GM19463 (cell line): ENCODE data around the gene SPATC1L.

Experiments
- ATAC-seq: cut with Tn5 transposase; IDR thresholded peaks from one replicate; pipeline ENCODE4 v1.9.1; 2021; ENCODE audit warnings: mild to moderate bottlenecking, moderate library complexity; ENCODE audit not compliant: unreplicated experiment

The SPATC1L gene

DNA sequence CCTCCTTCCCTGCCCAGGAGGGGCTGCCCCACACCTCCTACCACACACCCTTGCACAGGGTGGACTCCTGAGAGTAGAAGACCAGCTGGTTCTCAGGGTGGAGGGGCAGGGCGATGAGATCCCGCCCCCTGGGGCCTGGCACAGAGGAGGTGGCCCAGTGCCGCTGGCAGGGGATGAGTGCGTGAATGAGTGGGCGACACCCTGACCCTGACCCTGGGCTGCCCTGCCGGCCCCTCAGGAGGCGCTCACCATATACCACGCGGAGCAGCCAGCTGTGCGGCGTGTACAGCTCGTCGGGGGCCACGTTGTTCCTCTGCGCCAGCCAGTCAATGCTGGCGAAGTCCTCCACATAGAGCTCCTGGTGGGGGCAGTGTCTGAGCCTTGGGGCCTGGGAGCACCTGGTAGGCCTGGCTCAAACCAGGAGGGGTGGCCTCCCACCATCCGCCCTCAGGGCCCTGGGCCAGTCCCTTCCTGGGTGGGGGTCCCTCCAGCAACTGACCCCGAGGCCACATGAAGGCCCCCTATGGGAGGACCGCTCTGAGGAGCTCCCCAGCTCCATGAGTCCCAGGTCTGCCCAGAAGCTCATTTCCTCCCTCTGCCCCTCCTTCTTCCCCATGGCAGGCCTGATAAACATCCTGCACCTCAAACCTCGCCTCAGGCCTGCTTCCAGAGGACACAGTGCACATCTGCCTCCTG, 31.3 kb upstream of the SPATC1L start:
- no peak for ATAC-seq

DNA sequence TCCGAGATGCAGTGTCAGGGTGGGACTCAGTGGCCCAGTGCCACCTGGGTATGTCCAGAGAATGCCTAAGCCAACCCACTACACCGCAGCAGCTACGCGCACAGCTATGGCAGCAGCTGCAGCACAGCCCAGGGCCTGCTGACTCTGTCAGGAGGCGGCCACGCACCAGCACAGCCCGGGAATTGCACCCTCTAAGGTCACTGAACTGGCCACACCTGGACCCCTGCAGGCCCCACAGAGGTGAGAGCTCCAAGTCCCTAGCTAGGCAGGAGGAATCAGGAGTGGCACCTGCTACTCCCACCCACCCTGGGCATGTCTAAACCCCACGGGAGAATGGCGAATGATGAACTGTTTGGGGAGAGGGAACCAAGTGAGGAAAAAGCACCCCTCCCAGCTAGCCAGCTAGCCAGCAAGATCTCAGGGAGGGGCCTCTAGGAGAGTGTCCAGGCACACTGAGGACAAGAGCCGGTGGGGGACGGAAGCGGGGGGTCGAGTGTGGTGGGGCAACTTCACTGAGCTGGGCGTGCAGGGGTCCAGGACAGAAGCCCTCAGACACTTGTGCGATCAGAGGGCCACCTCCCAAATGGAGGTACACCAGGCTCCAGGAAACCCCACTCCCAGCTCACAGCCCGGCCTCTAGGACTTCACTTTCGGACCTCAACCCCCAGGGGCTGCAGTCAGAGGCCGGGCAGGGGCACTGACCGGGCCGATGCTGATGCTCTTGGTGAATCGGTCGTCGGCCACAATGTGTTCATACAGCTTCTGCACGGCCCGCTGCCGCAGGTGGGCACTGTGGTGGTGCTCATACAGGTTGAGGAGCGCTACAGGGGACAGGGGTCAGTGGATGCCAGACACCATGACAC, 30.4 kb upstream of the SPATC1L start:
- no peak for ATAC-seq

DNA sequence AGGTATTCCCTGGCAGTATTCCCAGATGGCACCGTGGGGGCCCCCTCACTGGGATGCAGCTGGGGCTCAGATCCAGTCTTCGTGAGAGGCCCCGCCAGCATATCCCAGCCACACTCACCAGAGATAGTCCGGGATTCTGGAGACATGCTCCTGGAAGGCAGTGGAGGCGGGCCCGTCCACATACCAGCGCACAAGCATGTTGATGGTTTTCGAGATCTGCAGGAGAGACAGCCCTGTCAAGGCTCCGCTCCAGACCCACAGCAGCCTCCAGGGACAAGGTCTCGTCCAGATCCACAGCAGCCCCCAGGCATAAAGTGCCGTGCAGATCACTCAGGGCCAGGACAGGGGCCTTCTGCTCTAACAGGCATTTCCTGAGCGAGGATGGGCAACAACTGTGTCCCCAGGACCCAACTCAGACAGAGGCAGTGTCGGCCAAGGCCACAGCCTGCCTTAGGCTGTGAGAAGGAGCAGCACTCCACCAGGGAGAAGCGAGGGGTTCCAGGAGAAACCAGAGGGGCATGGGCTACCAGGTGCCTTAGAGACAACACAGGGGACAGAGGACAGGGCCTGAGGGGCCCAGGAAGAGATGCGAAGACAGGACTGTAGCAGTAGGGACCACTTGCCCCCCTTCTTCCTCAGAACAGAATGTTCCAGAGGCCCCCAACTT, 29.5 kb upstream of the SPATC1L start:
- no peak for ATAC-seq

DNA sequence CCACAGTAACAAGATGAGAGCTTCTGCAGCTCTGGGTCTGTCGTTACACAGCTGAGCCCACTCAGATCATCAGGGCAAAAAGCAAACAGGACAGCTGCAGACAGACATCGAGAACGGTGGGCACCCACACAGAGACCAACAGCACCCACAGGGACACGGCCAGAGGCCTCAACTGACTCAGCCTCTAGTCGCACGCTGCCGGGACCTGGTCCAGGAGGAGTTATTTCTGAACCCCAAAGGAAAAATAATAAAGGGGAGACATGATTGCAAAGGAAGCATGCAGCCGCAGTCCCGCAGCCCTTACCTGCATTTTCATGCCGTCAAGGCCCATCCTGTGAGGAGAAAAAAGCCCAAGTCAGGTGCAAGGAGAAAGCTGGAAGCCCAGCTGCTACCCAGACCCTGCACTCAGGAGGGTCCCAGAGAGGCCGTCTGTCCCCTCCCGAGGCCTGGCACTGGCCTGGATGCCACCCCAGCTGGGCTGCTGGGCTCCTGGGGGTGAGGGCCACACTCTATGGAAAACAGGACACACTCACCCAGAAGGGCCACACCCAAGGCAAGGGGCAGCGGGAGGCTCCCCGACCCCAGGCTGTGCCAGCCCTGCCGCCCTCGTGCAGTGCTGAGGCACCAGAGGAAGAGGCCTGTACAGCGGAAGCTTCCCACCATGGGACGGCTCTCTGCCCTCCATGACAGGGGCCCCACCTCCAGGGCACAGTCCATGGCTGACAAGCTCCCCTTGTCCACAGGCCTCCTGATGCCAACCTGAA, 28.6 kb upstream of the SPATC1L start:
- ATAC-seq = no peak

DNA sequence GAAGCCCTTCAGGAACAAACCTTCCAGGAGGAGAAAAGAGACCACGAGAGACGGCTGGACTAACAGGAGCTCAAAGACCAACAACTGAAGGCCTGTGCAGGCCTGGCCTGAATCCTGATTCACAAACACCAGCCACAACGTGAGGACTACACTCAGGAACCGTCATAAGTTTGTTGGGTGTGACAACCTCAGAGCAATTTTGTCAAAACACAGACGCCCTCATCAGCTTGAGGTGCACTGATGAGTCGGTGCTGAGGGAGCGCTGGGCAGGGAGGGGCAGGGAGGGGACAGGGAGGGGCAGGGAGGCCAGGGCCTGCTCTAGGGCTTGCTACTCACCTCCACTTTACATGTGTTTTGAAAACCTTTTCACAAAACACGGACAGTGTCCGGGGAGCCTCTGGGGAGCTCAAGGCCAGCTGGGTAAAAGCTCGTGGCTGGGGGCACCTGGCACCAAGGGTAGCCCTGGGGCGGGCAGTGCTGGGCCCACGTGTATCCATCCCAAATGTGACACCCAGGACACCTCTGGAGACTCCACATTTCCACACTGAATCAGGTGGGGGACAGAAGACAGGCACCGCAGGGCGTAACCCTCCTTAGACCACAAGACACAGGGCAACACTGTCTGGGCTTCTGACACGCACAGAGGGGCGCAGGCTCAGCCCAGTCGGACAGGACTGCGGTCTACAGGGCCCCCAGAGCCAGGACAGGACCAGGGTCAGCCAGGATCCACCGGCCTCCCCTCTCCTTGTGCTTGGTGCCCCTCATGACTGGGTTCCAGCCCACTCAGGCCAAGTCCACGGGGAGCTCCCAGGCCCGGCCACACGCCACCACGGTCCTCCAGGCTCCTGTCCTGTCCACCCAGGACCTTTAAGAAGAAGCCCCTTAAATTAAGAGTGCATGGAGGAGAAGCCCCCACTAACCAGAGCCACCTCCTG, 27.8 kb upstream of the SPATC1L start:
- no peak for ATAC-seq

- ATAC-seq = no peak
Observed at GRCh38 chr21:46211376-46211775, 27.1 kb upstream of the SPATC1L start.

- no peak for ATAC-seq
Observed at GRCh38 chr21:46210378-46211136, 26.3 kb upstream of the SPATC1L start.

GRCh38 chr21:46208761-46209721, 24.8 kb upstream of the SPATC1L start:
- ATAC-seq = no peak

DNA sequence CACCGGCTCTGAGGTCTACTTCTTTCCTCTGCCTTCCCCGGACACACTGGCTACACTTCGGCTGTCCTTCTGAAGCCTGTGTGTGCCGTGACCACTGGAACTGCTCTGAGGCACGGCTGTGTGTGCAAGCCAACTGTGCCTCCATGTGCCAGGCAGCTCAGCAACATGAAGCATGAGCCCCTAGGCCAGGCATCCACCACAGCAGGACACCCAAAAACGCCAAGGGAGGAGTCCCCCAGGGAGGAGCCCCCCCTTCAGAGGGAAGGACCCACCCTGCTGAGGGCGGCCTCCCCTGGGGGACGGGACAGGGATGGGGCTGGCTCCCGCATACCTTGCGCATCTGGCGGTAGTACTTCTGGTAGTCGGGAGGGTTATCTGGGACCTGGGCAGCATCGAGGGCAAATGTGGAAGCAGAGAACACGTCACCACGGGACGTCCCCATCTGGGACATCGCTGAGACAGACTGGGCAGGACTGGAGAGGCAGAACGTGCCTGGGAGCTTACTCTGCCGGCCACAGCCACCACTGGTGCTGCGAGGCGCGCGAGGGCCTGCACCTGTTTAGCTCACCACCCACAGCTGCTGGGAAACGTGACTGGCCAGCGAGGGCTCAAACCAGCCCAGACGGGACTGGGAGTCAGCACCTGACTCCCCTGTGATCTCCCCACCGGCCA, 23.8 kb upstream of the SPATC1L start:
- ATAC-seq = no peak

DNA sequence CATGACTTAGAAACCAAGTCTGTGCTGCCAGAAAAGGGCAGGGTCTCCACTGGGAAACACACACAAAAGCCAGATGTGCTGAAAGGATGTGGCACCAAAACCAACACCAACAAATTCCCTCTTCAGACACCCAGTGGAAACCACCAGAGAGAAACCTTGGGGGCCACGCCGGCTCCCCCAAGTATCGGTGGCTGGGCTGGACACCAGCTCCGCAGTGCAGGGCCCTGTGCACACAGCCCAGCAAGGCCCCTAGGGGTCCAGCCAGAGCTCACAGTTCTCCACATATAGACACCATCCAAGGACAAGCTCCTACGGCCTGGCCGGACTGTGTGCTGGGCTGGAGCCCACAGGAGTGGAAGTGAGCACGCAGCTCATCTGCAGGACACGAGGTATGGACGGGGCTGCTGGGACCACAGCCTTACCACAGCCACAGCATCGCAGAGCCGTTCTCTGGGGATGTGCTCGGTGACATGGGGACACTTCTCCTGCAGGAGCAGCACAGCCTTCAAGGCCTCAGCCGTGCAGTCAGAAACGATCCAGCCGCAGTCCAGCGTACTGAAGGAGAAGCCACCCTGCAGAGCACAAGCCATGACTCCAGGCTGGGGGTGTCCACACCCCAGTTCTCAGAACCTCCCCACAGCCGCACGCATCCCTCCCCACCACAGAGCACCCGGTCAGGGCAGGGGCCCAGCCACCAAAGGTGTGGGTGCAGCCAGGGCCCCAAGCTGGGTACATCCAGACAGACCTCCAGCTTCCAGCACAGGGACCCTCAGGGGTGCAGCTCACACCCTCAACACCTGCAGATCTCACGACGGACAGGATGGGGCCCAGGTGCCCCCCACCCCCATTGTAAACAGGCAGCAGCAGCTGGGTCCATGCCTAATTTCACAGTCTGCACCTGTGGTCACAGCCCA, 23.0 kb upstream of the SPATC1L start:
- no peak for ATAC-seq

DNA sequence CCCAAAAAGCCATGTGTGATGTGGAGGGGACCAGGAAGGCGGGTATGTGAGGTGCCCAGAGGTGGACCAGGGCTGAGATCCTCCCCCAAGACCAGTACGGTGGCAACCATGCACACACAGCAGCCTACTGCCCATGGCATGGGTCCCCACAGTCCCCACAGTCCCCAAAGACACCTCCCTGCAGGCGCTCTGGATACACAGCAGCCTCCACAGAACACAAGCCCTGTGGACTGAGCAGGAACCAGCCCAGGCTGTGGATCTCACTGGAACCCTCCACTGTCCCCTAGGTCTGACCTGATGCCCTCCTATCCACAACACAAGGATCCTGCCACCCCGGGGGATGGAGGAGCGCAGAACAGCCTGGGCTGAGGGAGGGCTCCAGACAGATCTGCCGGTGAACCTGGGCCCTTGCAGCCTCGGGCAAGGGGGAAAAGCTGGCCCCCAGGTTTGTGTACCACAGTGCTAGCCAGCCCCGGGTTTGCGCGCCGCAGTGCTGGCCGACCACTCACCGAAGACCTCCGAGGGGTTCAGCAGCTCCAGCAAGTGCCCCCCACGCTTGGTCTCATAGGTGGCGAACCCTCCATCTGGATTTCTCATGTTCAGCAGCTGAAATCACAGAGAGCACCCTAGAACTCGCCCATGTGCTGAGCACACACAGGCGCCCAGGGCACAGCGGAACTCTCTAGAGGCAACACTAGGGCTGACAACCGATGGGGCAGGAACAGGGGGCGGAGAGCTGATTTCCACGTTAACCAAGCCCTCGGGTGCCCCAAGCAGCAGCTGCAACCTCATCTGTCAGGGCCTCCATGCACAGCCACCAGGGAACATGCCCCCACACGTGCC, 22.1 kb upstream of the SPATC1L start:
- ATAC-seq = no peak

DNA sequence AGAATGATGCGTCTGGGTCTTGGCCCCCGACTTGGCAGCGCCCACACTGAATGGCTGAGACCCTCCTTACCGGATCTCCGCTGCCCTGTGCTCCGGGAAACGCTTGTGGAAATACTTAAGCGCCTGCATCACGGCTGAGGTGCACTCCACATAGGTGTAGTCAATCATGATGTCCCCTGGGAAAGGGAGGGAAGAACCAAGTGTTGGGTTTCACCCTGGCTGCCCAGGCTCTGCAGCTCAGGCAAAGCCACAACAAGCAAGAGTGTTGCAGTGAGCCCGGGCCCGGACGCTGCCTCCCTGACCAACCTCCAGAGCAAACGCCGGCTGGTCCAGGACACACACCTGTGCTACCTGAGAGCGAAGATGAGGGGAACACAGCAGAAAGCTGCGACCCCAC, 21.5 kb upstream of the SPATC1L start:
- no peak for ATAC-seq

DNA sequence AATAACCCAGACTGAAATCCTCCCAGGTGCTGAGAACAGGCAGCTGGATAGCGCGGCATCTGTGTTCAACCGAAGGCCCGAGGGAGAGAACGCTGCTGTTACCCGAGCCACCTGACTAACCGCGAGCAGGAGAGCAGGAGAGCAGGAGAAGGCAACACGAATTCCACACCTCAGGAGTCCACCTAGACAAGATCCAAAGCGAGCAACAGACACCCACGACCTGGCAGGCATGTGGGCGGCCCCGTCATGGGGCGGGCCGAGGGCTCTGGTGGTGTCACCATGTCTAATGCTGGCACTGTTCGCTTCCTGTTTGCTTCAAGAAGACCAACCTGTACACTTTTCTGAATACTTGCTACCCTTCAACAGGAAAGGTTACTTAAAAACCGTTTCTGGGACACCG, 20.9 kb upstream of the SPATC1L start:
- no peak for ATAC-seq

DNA sequence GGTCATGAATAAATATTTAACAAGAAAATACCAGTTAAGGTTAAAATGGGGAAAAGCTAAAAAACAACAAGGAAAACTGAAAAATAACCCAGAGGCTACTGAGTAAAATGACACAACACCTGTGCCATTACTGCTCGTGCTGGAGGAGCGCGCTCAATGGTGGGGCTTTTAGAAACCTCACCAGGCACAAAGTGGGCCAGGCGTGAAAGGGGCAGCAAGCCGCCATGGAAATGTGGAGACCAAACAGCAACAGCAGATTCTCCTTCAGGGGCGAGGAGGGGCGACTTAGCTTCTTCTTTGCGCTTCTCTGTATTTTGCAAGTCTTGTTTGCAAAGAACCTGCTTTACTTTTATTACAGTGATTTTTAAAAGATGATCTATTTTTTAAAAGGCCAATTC, 18.9 kb upstream of the SPATC1L start:
- ATAC-seq = no peak

DNA sequence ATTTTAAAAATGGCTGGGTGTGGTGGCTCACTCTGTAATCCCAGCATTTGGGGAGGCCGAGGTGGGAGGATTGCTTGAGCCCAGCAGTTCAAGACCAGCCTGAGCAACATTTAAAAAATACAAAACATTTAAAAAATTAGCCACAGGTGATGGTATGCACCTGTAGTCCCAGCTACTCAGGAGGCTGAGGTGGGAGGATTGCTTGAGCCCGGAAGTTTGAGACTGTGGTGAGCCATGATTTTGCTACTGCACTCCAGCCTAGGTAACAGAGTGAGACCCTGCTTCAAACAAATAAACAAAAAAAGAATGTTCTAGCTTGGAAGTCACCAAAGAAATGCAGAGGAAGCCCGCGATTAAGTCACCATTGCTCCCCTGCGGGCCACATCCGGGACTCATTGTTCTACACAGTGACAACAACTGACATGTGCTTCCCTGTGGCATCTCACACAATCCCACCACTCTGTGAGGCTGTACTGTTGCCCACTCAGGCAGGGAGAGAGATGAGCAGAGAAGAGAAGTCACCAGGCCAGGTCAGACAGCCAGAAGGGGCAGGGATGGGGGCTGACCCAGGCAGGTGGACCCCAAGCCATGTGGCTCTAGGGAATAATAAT, 18.4 kb upstream of the SPATC1L start:
- ATAC-seq = no peak
